GM12801 (cell line): ENCODE measurements around the gene PLXNB1.

ENCODE experiments used
- CTCF ChIP-seq: IDR thresholded peaks from one replicate; pipeline ENCODE4 v1.5.1; 2011; ENCODE audit warnings: control low read depth; ENCODE audit not compliant: insufficient read length; ENCODE audit errors: extremely low read depth

PLXNB1 gene

GRCh38 chr3:48405343-48405881 lies 24.5 kb downstream of the PLXNB1 start:
- no peak for TF ChIP-seq CTCF

GRCh38 chr3:48404440-48405342 lies 25.2 kb downstream of the PLXNB1 start:
- TF ChIP-seq CTCF = no peak

- no peak for TF ChIP-seq CTCF
These were observed 26.1 kb downstream of the PLXNB1 start for GRCh38 chr3:48403533-48404439.

- no peak for TF ChIP-seq CTCF
These were observed 27.0 kb downstream of the PLXNB1 start for GRCh38 chr3:48402907-48403306.

- no peak for TF ChIP-seq CTCF
These were observed 27.6 kb downstream of the PLXNB1 start for GRCh38 chr3:48402281-48402732.

- no peak for TF ChIP-seq CTCF
These were observed 29.0 kb downstream of the PLXNB1 start for GRCh38 chr3:48400824-48401433.
